Osteoblast (primary cell): ENCODE measurements around the gene CCDC192. TPM values are rescaled to one million over a fixed set of nuclear protein-coding genes. Genes with fewer than 3 reads are reported as not detected.

Source experiments
- DNase-seq: peaks from one replicate; pipeline ENCODE4 v3.0.0; 2011; ENCODE audit warnings: low spot score, mixed read lengths; ENCODE audit not compliant: insufficient read length; ENCODE audit errors: missing footprints
- H2AFZ ChIP-seq: 2 replicates; pipeline ENCODE4 v1.6.0; 2011; ENCODE audit warnings: mild to moderate bottlenecking, low read length
- H3K27ac ChIP-seq: 2 replicates; pipeline ENCODE4 v1.5.1; 2011; ENCODE audit warnings: mild to moderate bottlenecking, low read depth, low read length, moderate library complexity
- H3K27me3 ChIP-seq: 2 replicates; pipeline ENCODE4 v1.6.0; 2012; ENCODE audit warnings: mild to moderate bottlenecking, control low read depth, inconsistent platforms, low read length, moderate library complexity; ENCODE audit not compliant: insufficient read depth
- H3K36me3 ChIP-seq: 2 replicates; pipeline ENCODE4 v1.5.1; 2011; ENCODE audit warnings: mild to moderate bottlenecking, low read length, control low read depth, moderate library complexity; ENCODE audit not compliant: insufficient read depth
- H3K4me1 ChIP-seq: 2 replicates; pipeline ENCODE4 v1.5.1; 2011; ENCODE audit warnings: mild to moderate bottlenecking, low read length, control low read depth, moderate library complexity; ENCODE audit not compliant: insufficient read depth
- H3K4me2 ChIP-seq: 2 replicates; pipeline ENCODE4 v1.6.0; 2011; ENCODE audit warnings: mild to moderate bottlenecking, low read length; ENCODE audit not compliant: insufficient read depth
- H3K4me3 ChIP-seq: fragments of 200-600 bp; sonication (generic); 3 replicates; pipeline ENCODE4 v1.5.1; 2012; ENCODE audit warnings: mild to moderate bottlenecking, low read length, inconsistent platforms; ENCODE audit not compliant: insufficient read depth
- H3K79me2 ChIP-seq: 2 replicates; pipeline ENCODE4 v1.6.0; 2012; ENCODE audit warnings: mild to moderate bottlenecking, low read length, control low read depth, inconsistent platforms; ENCODE audit not compliant: insufficient read depth
- H3K9me3 ChIP-seq: 2 replicates; pipeline ENCODE4 v1.5.1; 2011; ENCODE audit warnings: low read depth, low read length, control low read depth
- H4K20me1 ChIP-seq: 2 replicates; pipeline ENCODE4 v1.6.0; 2012; ENCODE audit warnings: mild to moderate bottlenecking, low read length, control low read depth; ENCODE audit not compliant: insufficient read depth
- CTCF ChIP-seq: IDR thresholded peaks from 2 replicates; pipeline ENCODE4 v1.5.1; 2011; ENCODE audit warnings: mild to moderate bottlenecking, low read depth, low read length, moderate library complexity; ENCODE audit errors: extremely low read depth
- total RNA-seq: library from RNA; depleted of rRNA; stranded (reverse); fragments of >200 nt; gene quantifications from 2 replicates; pipeline ENCODE4 v1.2.3, GENCODE V29; 2012

Gene CCDC192
- total RNA-seq, 1 donor, result not detected

GRCh38 chr5:127910307-127910956 lies 207.2 kb downstream of the CCDC192 start:
- Histone ChIP-seq H4K20me1 (no peaks in the 10 kb centered on the region), H3K9me3 (no peaks in the 10 kb centered on the region), H2AFZ (no peak overlapping the region), H3K27me3 (no peaks in the 10 kb centered on the region), H3K79me2 (no peaks in the 10 kb centered on the region), H3K4me1 (no peaks in the 10 kb centered on the region), H3K4me2 (no peak overlapping the region), H3K4me3 (no peak overlapping the region), H3K27ac (no peak overlapping the region), H3K36me3 (no peaks in the 10 kb centered on the region)
- no peak for DNase-seq
- no peak for TF ChIP-seq CTCF

GRCh38 chr5:127911619-127912018 lies 208.4 kb downstream of the CCDC192 start:
- H3K9me3 ChIP-seq, result no peaks in the 10 kb centered on the region
- no peak for TF ChIP-seq CTCF
- H3K27me3 ChIP-seq, result no peaks in the 10 kb centered on the region
- H3K4me3 ChIP-seq, result no peak overlapping the region
- no peak overlapping the region for H3K27ac ChIP-seq
- H3K4me1 ChIP-seq, result no peaks in the 10 kb centered on the region
- no peaks in the 10 kb centered on the region for H3K79me2 ChIP-seq
- no peak overlapping the region for H3K4me2 ChIP-seq
- no peak for DNase-seq
- no peak overlapping the region for H2AFZ ChIP-seq
- no peaks in the 10 kb centered on the region for H3K36me3 ChIP-seq
- H4K20me1 ChIP-seq, result no peaks in the 10 kb centered on the region

GRCh38 chr5:127912411-127912810 lies 209.2 kb downstream of the CCDC192 start:
- no peaks in the 10 kb centered on the region for H3K9me3 ChIP-seq
- no peak for TF ChIP-seq CTCF
- H2AFZ ChIP-seq, result no peak overlapping the region
- H3K36me3 ChIP-seq, result no peaks in the 10 kb centered on the region
- H3K4me2 ChIP-seq, result no peak overlapping the region
- no peak for DNase-seq
- no peak overlapping the region for H3K27ac ChIP-seq
- H3K27me3 ChIP-seq, result no peaks in the 10 kb centered on the region
- H4K20me1 ChIP-seq, result no peaks in the 10 kb centered on the region
- no peak overlapping the region for H3K4me3 ChIP-seq
- H3K4me1 ChIP-seq, result no peaks in the 10 kb centered on the region
- H3K79me2 ChIP-seq, result no peaks in the 10 kb centered on the region

- H3K36me3 ChIP-seq, result no peaks in the 10 kb centered on the region
- H3K9me3 ChIP-seq, result no peaks in the 10 kb centered on the region
- no peak overlapping the region for H3K27ac ChIP-seq
- no peaks in the 10 kb centered on the region for H3K27me3 ChIP-seq
- no peak overlapping the region for H3K4me3 ChIP-seq
- H3K4me2 ChIP-seq, result no peak overlapping the region
- H2AFZ ChIP-seq, result no peak overlapping the region
- no peak for DNase-seq
- H3K79me2 ChIP-seq, result no peaks in the 10 kb centered on the region
- no peaks in the 10 kb centered on the region for H4K20me1 ChIP-seq
- no peak for TF ChIP-seq CTCF
- H3K4me1 ChIP-seq, result no peaks in the 10 kb centered on the region
Observed at GRCh38 chr5:127916885-127917573, 213.8 kb downstream of the CCDC192 start.
